Thyroid gland (tissue), 4 donors: ENCODE results near the gene SETD1B.

ENCODE experiments used
- POLR2A ChIP-seq, 2 donors: fragments of 450-650 bp; IDR thresholded peaks; one replicate each; pipeline ENCODE4 v1.6.1; 2017; ENCODE audit warnings: antibody characterized with exemption in 2 of 2, mild to moderate bottlenecking in 2 of 2, moderate library complexity in 1 of 2
- TF ChIP-seq, protein P1 (sequence below), 6 experiments: fragments of 200-600 bp in 3 of 6; fragments of 450-650 bp in 3 of 6; sonication (generic) in 3 of 6; IDR thresholded peaks; one replicate each; pipeline ENCODE4 v1.5.1; 2016 to 2019; ENCODE audit warnings: antibody characterized with exemption in 6 of 6, mild to moderate bottlenecking in 2 of 6, inconsistent platforms in 1 of 6, moderate library complexity in 1 of 6

DNA sequence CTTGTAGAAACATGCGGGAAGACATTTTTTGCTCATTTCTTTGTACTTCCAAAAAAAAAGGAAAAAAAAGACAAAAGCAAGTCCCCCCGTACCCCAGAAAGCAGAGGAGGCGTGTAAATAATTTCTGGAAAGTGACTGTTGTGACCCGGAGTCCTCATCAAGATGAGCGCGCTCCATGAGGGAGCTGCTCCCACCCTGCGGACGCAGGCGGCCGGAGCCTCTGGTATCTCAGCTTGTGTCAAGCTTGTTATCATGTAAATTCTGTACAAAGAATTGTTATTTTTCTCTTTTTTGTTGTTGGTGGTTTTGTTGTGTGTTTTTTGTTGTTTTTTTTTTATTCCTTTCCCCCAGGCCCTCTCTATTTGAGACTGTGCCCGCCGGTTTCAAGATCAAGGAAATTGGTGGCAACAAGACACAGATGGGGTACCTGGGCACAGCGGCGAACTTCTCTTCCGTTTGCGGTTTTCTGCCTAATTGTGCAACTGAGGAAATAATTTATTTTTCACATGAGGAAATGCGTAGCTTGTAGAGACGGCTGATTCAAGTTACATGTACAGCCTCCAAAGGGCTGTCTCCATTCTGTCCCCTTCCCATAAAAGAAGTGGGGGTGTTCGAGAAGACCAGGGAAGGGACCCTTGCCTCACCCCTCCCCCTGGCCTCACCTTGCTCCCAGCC lies 27.9 kb downstream of the SETD1B start:
- TF ChIP-seq, protein P1, sequence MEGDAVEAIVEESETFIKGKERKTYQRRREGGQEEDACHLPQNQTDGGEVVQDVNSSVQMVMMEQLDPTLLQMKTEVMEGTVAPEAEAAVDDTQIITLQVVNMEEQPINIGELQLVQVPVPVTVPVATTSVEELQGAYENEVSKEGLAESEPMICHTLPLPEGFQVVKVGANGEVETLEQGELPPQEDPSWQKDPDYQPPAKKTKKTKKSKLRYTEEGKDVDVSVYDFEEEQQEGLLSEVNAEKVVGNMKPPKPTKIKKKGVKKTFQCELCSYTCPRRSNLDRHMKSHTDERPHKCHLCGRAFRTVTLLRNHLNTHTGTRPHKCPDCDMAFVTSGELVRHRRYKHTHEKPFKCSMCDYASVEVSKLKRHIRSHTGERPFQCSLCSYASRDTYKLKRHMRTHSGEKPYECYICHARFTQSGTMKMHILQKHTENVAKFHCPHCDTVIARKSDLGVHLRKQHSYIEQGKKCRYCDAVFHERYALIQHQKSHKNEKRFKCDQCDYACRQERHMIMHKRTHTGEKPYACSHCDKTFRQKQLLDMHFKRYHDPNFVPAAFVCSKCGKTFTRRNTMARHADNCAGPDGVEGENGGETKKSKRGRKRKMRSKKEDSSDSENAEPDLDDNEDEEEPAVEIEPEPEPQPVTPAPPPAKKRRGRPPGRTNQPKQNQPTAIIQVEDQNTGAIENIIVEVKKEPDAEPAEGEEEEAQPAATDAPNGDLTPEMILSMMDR (IDR thresholded peaks at IDR 0.05): no peak
- TF ChIP-seq POLR2A (IDR thresholded peaks at IDR 0.05): no peak
